ENCODE data around the gene ESR1. TPM values are rescaled to one million over a fixed set of nuclear protein-coding genes. Genes with fewer than 3 reads are reported as not detected.
A peak's percentile ranks its signal among the peaks of the same experiment; 100 is the strongest.

Gene ESR1
- total RNA-seq, 6 experiments from 2014 or later, result 0.07 to 0.63 (median 0.40) TPM

GRCh38 chr6:151911401-151911800, 103.9 kb downstream of the ESR1 start:
- H3K4me1 Mint-ChIP-seq (ENCODE audit: low read depth), result peaks cover 49% of the 10 kb centered on the region
- TF ChIP-seq CTCF (IDR thresholded peaks at IDR 0.05), result no peak
- no peaks in the 10 kb centered on the region for H3K9me3 Mint-ChIP-seq
- H3K27me3 Mint-ChIP-seq (ENCODE audit: insufficient read depth), result peaks cover 3% of the 10 kb centered on the region; the same call in 1 of the 2 replicates
- H3K27ac Mint-ChIP-seq, result no peak overlapping the region
- no peak overlapping the region for H3K4me3 Mint-ChIP-seq
- H3K36me3 Mint-ChIP-seq (ENCODE audit: low read depth), result no peaks in the 10 kb centered on the region
- DNase-seq, result no peak

- no peaks in the 10 kb centered on the region for H3K9me3 Mint-ChIP-seq
- peak; percentile 11 for DNase-seq
- TF ChIP-seq CTCF (IDR thresholded peaks at IDR 0.05), result no peak
- H3K36me3 Mint-ChIP-seq (ENCODE audit: low read depth), result no peaks in the 10 kb centered on the region
- H3K27ac Mint-ChIP-seq, result no peak overlapping the region
- no peak overlapping the region for H3K4me3 Mint-ChIP-seq
- H3K27me3 Mint-ChIP-seq (ENCODE audit: insufficient read depth), result peaks cover 3% of the 10 kb centered on the region; the same call in 1 of the 2 replicates
- peaks cover 55% of the 10 kb centered on the region for H3K4me1 Mint-ChIP-seq (ENCODE audit: low read depth)
These were observed 107.0 kb downstream of the ESR1 start for GRCh38 chr6:151914484-151914883.

- Mint-ChIP-seq H3K4me3 (peak overlapping the region; percentile 14; the same call in 1 of the 2 replicates), H3K4me1 (ENCODE audit: low read depth) (peaks cover 55% of the 10 kb centered on the region), H3K36me3 (ENCODE audit: low read depth) (no peaks in the 10 kb centered on the region), H3K9me3 (no peaks in the 10 kb centered on the region), H3K27ac (peak overlapping the region; percentile 59), H3K27me3 (ENCODE audit: insufficient read depth) (peaks cover 3% of the 10 kb centered on the region; the same call in 1 of the 2 replicates)
- no peak for DNase-seq
- TF ChIP-seq CTCF (IDR thresholded peaks at IDR 0.05), result no peak
These were observed 108.6 kb downstream of the ESR1 start for GRCh38 chr6:151916075-151916474.

GRCh38 chr6:151916680-151917164, 109.2 kb downstream of the ESR1 start:
- H3K9me3 Mint-ChIP-seq, result peaks cover 5% of the 10 kb centered on the region
- peaks cover 49% of the 10 kb centered on the region for H3K4me1 Mint-ChIP-seq (ENCODE audit: low read depth)
- H3K4me3 Mint-ChIP-seq, result peak overlapping the region; percentile 14; the same call in 1 of the 2 replicates
- no peak for TF ChIP-seq CTCF (IDR thresholded peaks at IDR 0.05)
- H3K27me3 Mint-ChIP-seq (ENCODE audit: insufficient read depth), result peaks cover 3% of the 10 kb centered on the region; the same call in 1 of the 2 replicates
- H3K27ac Mint-ChIP-seq, result peak overlapping the region; percentile 73
- no peaks in the 10 kb centered on the region for H3K36me3 Mint-ChIP-seq (ENCODE audit: low read depth)
- DNase-seq, result peak; percentile 97

- DNase-seq, result no peak
- TF ChIP-seq CTCF (IDR thresholded peaks at IDR 0.05), result no peak
- Mint-ChIP-seq H3K36me3 (ENCODE audit: low read depth) (no peaks in the 10 kb centered on the region), H3K9me3 (peaks cover 7% of the 10 kb centered on the region), H3K4me3 (peak overlapping the region; percentile 47), H3K27me3 (ENCODE audit: insufficient read depth) (peaks cover under 1% of the 10 kb centered on the region; the same call in 1 of the 2 replicates), H3K27ac (peak overlapping the region; percentile 73), H3K4me1 (ENCODE audit: low read depth) (peaks cover 49% of the 10 kb centered on the region)
These were observed 110.2 kb downstream of the ESR1 start for GRCh38 chr6:151917531-151918329.
